A549 treated with DMSO at 1 μM for 4 hours (cell line): ENCODE results near the gene MSH5. TPM values are rescaled to one million over a fixed set of nuclear protein-coding genes. Genes with fewer than 3 reads are reported as not detected.

Experiments used
- total RNA-seq: library from RNA; stranded (reverse); fragments of 200-300 nt; extraction: Qiagen RNA extraction; gene quantifications from 5 replicates; pipeline ENCODE4 v1.2.3, GENCODE V29; 2022; ENCODE audit warnings: low read depth

The MSH5 gene
- total RNA-seq, 1 experiment from 2014 or later = 16.6 TPM

Other genes with a start within 250 kb of the MSH5 start
- gene MICB, start 241.9 kb upstream of the MSH5 start, total RNA-seq = 7.6 to 9.0 TPM (median 8.6 TPM) in 5 replicates
- gene MCCD1, start 211.0 kb upstream of the MSH5 start, total RNA-seq = not detected in 5 replicates
- gene DDX39B, start 198.0 kb upstream of the MSH5 start, total RNA-seq = 352 to 407 TPM (median 386 TPM) in 5 replicates
- 0.40 to 0.77 TPM (median 0.64 TPM) in 5 replicates for gene ATP6V1G2, start 193.4 kb upstream of the MSH5 start, total RNA-seq
- 9.6 to 12.9 TPM (median 11.4 TPM) in 5 replicates for gene NFKBIL1, start 192.4 kb upstream of the MSH5 start, total RNA-seq
- gene LTA, start 167.7 kb upstream of the MSH5 start, total RNA-seq = 0.11 to 0.12 TPM in 2 of 5 replicates, not detected in the others
- gene TNF, start 164.4 kb upstream of the MSH5 start, total RNA-seq = 0.10 to 0.22 TPM (median 0.11 TPM) in 3 of 5 replicates, not detected in the others
- 0.29 to 0.50 TPM (median 0.49 TPM) in 5 replicates for gene LTB, start 157.6 kb upstream of the MSH5 start, total RNA-seq
- 0.20 to 0.26 TPM in 2 of 5 replicates, not detected in the others for gene LST1, start 153.7 kb upstream of the MSH5 start, total RNA-seq
- gene NCR3, start 147.0 kb upstream of the MSH5 start, total RNA-seq = not detected in 5 replicates
- gene AIF1, start 124.8 kb upstream of the MSH5 start, total RNA-seq = not detected in 5 replicates
- gene PRRC2A, start 119.3 kb upstream of the MSH5 start, total RNA-seq = 68.9 to 101 TPM (median 86.8 TPM) in 5 replicates
- gene BAG6, start 87.3 kb upstream of the MSH5 start, total RNA-seq = 119 to 155 TPM (median 144 TPM) in 5 replicates
- 2.8 to 3.8 TPM (median 3.2 TPM) in 5 replicates for gene APOM, start 84.1 kb upstream of the MSH5 start, total RNA-seq
- 10.9 to 13.1 TPM (median 12.1 TPM) in 5 replicates for gene C6orf47, start 79.2 kb upstream of the MSH5 start, total RNA-seq
- gene GPANK1, start 75.0 kb upstream of the MSH5 start, total RNA-seq = 10.7 to 15.4 TPM (median 12.2 TPM) in 5 replicates
- gene CSNK2B, start 73.9 kb upstream of the MSH5 start, total RNA-seq = 165 to 176 TPM (median 167 TPM) in 5 replicates
- gene LY6G5B, start 70.0 kb upstream of the MSH5 start, total RNA-seq = 3.6 to 5.8 TPM (median 5.1 TPM) in 5 replicates
- gene LY6G5C, start 58.9 kb upstream of the MSH5 start, total RNA-seq = 0.95 to 2.0 TPM (median 1.3 TPM) in 5 replicates
- 16.1 to 20.1 TPM (median 17.9 TPM) in 5 replicates for gene ABHD16A, start 36.7 kb upstream of the MSH5 start, total RNA-seq
- not detected in 5 replicates for gene LY6G6F, start 33.1 kb upstream of the MSH5 start, total RNA-seq
- not detected in 5 replicates for gene LY6G6D, start 24.7 kb upstream of the MSH5 start, total RNA-seq
- gene LY6G6C, start 18.3 kb upstream of the MSH5 start, total RNA-seq = 0.12 to 0.20 TPM in 2 of 5 replicates, not detected in the others
- not detected in 5 replicates for gene MPIG6B, start 16.6 kb upstream of the MSH5 start, total RNA-seq
- gene DDAH2, start 10.7 kb upstream of the MSH5 start, total RNA-seq = 27.0 to 30.0 TPM (median 27.6 TPM) in 5 replicates
- gene CLIC1, start 3.5 kb upstream of the MSH5 start, total RNA-seq = 490 to 521 TPM (median 507 TPM) in 5 replicates
- gene SAPCD1, start 22.7 kb downstream of the MSH5 start, total RNA-seq = 3.0 to 5.0 TPM (median 3.3 TPM) in 5 replicates
- gene VWA7, start 37.3 kb downstream of the MSH5 start, total RNA-seq = 1.4 to 2.0 TPM (median 1.8 TPM) in 5 replicates
- gene VARS1, start 55.7 kb downstream of the MSH5 start, total RNA-seq = 52.7 to 64.9 TPM (median 59.0 TPM) in 5 replicates
- gene LSM2, start 67.0 kb downstream of the MSH5 start, total RNA-seq = 49.8 to 66.9 TPM (median 61.6 TPM) in 5 replicates
- gene HSPA1L, start 75.3 kb downstream of the MSH5 start, total RNA-seq = 1.00 to 2.0 TPM (median 1.9 TPM) in 5 replicates
- gene HSPA1A, start 75.5 kb downstream of the MSH5 start, total RNA-seq = 134 to 436 TPM (median 349 TPM) in 5 replicates
- gene HSPA1B, start 87.7 kb downstream of the MSH5 start, total RNA-seq = 109 to 336 TPM (median 263 TPM) in 5 replicates
- gene NEU1, start 122.8 kb downstream of the MSH5 start, total RNA-seq = 26.4 to 37.6 TPM (median 30.1 TPM) in 5 replicates
- gene SLC44A4, start 139.0 kb downstream of the MSH5 start, total RNA-seq = 0.05 to 0.36 TPM (median 0.15 TPM) in 3 of 5 replicates, not detected in the others
- gene EHMT2, start 157.7 kb downstream of the MSH5 start, total RNA-seq = 21.2 to 34.6 TPM (median 30.7 TPM) in 5 replicates
- 3.5 to 5.5 TPM (median 4.8 TPM) in 5 replicates for gene ZBTB12, start 162.1 kb downstream of the MSH5 start, total RNA-seq
- 0.31 to 0.48 TPM (median 0.36 TPM) in 5 replicates for gene C2, start 187.7 kb downstream of the MSH5 start, total RNA-seq
- gene CFB, start 206.1 kb downstream of the MSH5 start, total RNA-seq = 1.7 to 3.4 TPM (median 2.1 TPM) in 5 replicates
- gene NELFE, start 219.0 kb downstream of the MSH5 start, total RNA-seq = 74.0 to 87.1 TPM (median 79.5 TPM) in 5 replicates
- 22.6 to 27.8 TPM (median 24.2 TPM) in 5 replicates for gene SKIC2, start 219.2 kb downstream of the MSH5 start, total RNA-seq
- 11.1 to 12.8 TPM (median 12.1 TPM) in 5 replicates for gene DXO, start 232.1 kb downstream of the MSH5 start, total RNA-seq
- 1.00 to 1.6 TPM (median 1.2 TPM) in 5 replicates for gene C4A, start 242.1 kb downstream of the MSH5 start, total RNA-seq